ENCODE results near the gene GTF3C5. TPM values are rescaled to one million over a fixed set of nuclear protein-coding genes. Genes with fewer than 3 reads are reported as not detected.

GTF3C5 gene
- total and polyA plus RNA-seq, 2 experiments from 2014 or later: 52.5 to 66.0 TPM

DNA sequence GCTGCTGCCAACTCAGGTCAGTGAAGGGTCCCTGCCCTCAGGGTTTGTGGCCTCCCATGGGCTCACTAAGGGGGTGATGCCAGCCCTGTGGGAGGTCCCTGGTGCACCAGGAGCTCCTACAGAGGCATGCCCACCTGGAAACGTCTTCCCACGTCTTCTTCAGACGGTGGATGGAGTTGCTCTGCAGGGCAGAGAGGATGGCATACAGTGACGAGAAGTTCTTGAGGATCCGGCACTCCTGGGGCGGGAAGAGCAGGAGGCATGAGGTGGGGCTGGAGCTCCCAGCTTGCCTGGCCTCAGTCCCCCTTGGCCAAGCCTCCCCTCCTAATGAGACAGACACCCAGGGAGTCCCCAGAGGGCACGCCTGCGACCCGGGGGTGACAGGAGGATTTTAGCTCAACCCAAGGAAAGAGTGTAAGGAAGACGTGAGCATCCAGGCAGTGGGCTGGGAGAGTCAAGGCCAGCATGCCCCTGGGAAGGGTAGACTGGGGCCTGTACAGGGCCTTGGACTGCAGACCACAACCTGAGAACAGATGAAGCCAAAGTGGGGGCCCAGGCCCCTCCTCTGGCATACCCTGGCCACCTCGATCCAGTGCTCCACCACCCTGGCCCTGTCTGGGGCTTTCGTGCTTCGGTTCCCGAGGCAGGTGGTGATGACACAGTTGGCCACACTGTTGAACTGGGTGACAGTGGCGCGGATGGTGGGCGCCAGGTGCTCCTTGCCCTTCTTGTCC is 75.9 kb downstream of the GTF3C5 start:
- Histone ChIP-seq H3K4me3 (no peak overlapping the region), H3K4me2 (no peak overlapping the region), H3K9me3 (ENCODE audit: low read depth) (no peaks in the 10 kb centered on the region), H3K79me2 (peaks cover 2% of the 10 kb centered on the region), H4K20me1 (ENCODE audit: insufficient read depth, poor library complexity, severe bottlenecking) (peaks cover 3% of the 10 kb centered on the region), H3K27me3 (no peaks in the 10 kb centered on the region), H3K36me3 (replicated peaks; ENCODE audit: insufficient read depth, low read depth) (no peaks in the 10 kb centered on the region), H3K9me2 (replicated peaks; ENCODE audit: insufficient read depth) (no peaks in the 10 kb centered on the region), H2AFZ (no peak overlapping the region), H3K4me1 (ENCODE audit: insufficient read depth) (no peaks in the 10 kb centered on the region), H3K27ac (no peak overlapping the region)
- TF ChIP-seq, protein P1, sequence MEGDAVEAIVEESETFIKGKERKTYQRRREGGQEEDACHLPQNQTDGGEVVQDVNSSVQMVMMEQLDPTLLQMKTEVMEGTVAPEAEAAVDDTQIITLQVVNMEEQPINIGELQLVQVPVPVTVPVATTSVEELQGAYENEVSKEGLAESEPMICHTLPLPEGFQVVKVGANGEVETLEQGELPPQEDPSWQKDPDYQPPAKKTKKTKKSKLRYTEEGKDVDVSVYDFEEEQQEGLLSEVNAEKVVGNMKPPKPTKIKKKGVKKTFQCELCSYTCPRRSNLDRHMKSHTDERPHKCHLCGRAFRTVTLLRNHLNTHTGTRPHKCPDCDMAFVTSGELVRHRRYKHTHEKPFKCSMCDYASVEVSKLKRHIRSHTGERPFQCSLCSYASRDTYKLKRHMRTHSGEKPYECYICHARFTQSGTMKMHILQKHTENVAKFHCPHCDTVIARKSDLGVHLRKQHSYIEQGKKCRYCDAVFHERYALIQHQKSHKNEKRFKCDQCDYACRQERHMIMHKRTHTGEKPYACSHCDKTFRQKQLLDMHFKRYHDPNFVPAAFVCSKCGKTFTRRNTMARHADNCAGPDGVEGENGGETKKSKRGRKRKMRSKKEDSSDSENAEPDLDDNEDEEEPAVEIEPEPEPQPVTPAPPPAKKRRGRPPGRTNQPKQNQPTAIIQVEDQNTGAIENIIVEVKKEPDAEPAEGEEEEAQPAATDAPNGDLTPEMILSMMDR (IDR thresholded peaks at IDR 0.05; ENCODE audit: poor library complexity): no peak
- no peak for TF ChIP-seq EZH2phosphoT487 (IDR thresholded peaks at IDR 0.05; ENCODE audit: low read depth, severe bottlenecking, unreplicated experiment)
- no peak for TF ChIP-seq EZH2 (IDR thresholded peaks at IDR 0.05; ENCODE audit: borderline replicate concordance)
- 96% methylated on average over 17 of the region's 17 CpGs for WGBS (ENCODE audit: low lambda C conversion rate, missing lambda C conversion rate)
- DNase-seq (ENCODE audit: low spot score): no peak

DNA sequence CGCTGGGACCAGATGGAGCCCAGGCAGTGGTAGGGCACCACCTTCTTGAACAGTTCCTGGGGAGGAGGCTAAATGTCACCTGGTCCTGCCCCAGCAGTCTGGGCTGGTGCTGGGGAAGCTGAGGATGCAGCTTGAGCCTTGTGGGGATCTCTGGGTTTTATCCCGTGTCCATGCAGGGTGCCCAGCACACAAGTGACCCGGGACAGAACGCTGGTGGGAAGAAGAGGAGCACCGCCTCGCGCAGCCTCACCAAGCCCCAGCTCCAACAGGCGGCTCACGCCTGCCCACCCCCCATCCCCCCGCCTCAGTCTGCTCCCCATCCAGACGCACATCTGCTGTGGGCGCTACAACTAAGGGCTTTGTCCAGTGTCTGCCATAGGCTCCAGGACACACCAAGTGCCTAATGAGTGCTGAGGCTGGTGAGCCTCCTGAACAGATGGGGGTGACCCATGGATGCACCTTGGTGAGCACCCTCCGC is 76.5 kb downstream of the GTF3C5 start:
- Histone ChIP-seq H3K4me1 (ENCODE audit: insufficient read depth) (no peaks in the 10 kb centered on the region), H3K4me3 (no peak overlapping the region), H3K9me3 (ENCODE audit: low read depth) (no peaks in the 10 kb centered on the region), H3K27ac (no peak overlapping the region), H4K20me1 (ENCODE audit: insufficient read depth, poor library complexity, severe bottlenecking) (peaks cover 6% of the 10 kb centered on the region), H2AFZ (no peak overlapping the region), H3K79me2 (peaks cover 7% of the 10 kb centered on the region), H3K9me2 (replicated peaks; ENCODE audit: insufficient read depth) (no peaks in the 10 kb centered on the region), H3K36me3 (replicated peaks; ENCODE audit: insufficient read depth, low read depth) (no peaks in the 10 kb centered on the region), H3K27me3 (no peaks in the 10 kb centered on the region), H3K4me2 (no peak overlapping the region)
- 94% methylated on average over 7 of the region's 13 CpGs for WGBS (ENCODE audit: low lambda C conversion rate, missing lambda C conversion rate)
- no peak for TF ChIP-seq EZH2 (IDR thresholded peaks at IDR 0.05; ENCODE audit: borderline replicate concordance)
- DNase-seq (ENCODE audit: low spot score): no peak

Small RNA genes within 50 kb of the gene (microRNA-seq; reads per million reads assigned to microRNA genes)
- 15.7 reads per million, percentile 33 among the genes with 10 or more reads in this experiment for gene MIR6877

Small RNA genes within 50 kb of the gene (small RNA-seq; reads per million reads assigned to genes)
- not detected for gene MIR6877

Other genes starting within 250 kb of the GTF3C5 start
- 0.40 and 1.8 TPM in 2 replicates for gene AK8, start 152.7 kb upstream of the GTF3C5 start, total RNA-seq
- 2.6 and 4.5 TPM in 2 replicates for gene AK8, start 152.7 kb upstream of the GTF3C5 start, polyA plus RNA-seq
- gene SPACA9, start 152.1 kb upstream of the GTF3C5 start, total RNA-seq: 0.44 and 1.9 TPM in 2 replicates
- gene SPACA9, start 152.1 kb upstream of the GTF3C5 start, polyA plus RNA-seq: 3.3 and 5.6 TPM in 2 replicates
- 36.9 and 47.8 TPM in 2 replicates for gene TSC1, start 86.4 kb upstream of the GTF3C5 start, total RNA-seq
- 19.5 and 22.7 TPM in 2 replicates for gene TSC1, start 86.4 kb upstream of the GTF3C5 start, polyA plus RNA-seq
- gene GFI1B, start 52.3 kb upstream of the GTF3C5 start, total RNA-seq: 0.10 TPM in 1 of 2 replicates, not detected in the other
- not detected in 2 replicates for gene GFI1B, start 52.3 kb upstream of the GTF3C5 start, polyA plus RNA-seq
- gene CEL, start 31.0 kb downstream of the GTF3C5 start, total RNA-seq: 2.4 and 4.4 TPM in 2 replicates
- 5.9 and 6.6 TPM in 2 replicates for gene CEL, start 31.0 kb downstream of the GTF3C5 start, polyA plus RNA-seq
- 26.9 and 30.9 TPM in 2 replicates for gene RALGDS, start 90.2 kb downstream of the GTF3C5 start, total RNA-seq
- 48.0 and 51.7 TPM in 2 replicates for gene RALGDS, start 90.2 kb downstream of the GTF3C5 start, polyA plus RNA-seq
- gene GBGT1, start 132.9 kb downstream of the GTF3C5 start, total RNA-seq: 10.1 and 15.5 TPM in 2 replicates
- gene GBGT1, start 132.9 kb downstream of the GTF3C5 start, polyA plus RNA-seq: 4.0 and 5.8 TPM in 2 replicates
- gene OBP2B, start 178.3 kb downstream of the GTF3C5 start, total RNA-seq: not detected in 2 replicates
- gene OBP2B, start 178.3 kb downstream of the GTF3C5 start, polyA plus RNA-seq: not detected in 2 replicates
- gene ABO, start 244.2 kb downstream of the GTF3C5 start, total RNA-seq: 3.4 and 4.8 TPM in 2 replicates
- gene ABO, start 244.2 kb downstream of the GTF3C5 start, polyA plus RNA-seq: 9.5 and 15.7 TPM in 2 replicates

All from hepatocyte (in vitro differentiated cells).